ENCODE results near the gene MAPKAP1.

Gene MAPKAP1

DNA sequence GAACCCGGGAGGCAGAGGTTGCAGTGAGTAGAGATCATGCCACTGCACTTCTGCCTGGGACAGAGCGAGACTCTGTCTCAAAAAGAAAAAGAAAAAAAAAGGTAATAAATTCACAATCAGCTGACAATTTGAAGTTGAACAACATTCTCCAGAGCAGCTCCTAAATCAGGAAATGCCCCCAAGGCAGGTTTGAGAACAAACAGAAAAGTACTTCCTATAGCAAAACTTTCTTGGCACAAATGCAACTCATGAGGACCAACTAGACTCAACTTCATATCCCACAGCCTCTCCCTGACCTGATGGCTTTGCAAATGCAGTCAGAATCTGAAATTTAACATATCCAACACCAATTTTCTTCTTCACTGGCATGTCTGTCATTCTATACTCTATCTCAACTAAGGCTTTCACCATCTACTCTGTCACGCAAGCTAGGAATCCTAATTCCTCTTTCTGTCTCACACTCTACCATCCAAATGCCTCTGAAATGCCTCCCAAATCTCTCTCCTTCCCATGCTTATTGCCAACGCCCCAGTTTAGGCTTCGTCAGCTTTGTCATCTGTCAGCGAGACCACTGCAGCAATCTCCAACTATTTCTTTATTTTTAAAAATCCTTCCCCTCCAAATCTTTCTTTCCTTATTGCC lies 113.3 kb downstream of the MAPKAP1 start:
- Histone ChIP-seq H3K36me3 (peaks cover 4% of the 10 kb centered on the region), H3K4me3 (ENCODE audit: low read depth in 1 of 2, low read length in 1 of 2) (no peak overlapping the region), H3K27ac (no peak overlapping the region), H3K9me3 (no peaks in the 10 kb centered on the region), H3K27me3 (no peaks in the 10 kb centered on the region), H3K4me1 (ENCODE audit: control insufficient read depth in 1 of 2, insufficient read depth in 1 of 2, low read depth in 1 of 2, low read length in 1 of 2) (peaks cover 4 to 17% of the 10 kb centered on the region in 2 experiments)
- TF ChIP-seq, protein P1, sequence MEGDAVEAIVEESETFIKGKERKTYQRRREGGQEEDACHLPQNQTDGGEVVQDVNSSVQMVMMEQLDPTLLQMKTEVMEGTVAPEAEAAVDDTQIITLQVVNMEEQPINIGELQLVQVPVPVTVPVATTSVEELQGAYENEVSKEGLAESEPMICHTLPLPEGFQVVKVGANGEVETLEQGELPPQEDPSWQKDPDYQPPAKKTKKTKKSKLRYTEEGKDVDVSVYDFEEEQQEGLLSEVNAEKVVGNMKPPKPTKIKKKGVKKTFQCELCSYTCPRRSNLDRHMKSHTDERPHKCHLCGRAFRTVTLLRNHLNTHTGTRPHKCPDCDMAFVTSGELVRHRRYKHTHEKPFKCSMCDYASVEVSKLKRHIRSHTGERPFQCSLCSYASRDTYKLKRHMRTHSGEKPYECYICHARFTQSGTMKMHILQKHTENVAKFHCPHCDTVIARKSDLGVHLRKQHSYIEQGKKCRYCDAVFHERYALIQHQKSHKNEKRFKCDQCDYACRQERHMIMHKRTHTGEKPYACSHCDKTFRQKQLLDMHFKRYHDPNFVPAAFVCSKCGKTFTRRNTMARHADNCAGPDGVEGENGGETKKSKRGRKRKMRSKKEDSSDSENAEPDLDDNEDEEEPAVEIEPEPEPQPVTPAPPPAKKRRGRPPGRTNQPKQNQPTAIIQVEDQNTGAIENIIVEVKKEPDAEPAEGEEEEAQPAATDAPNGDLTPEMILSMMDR (IDR thresholded peaks at IDR 0.05) = no peak

DNA sequence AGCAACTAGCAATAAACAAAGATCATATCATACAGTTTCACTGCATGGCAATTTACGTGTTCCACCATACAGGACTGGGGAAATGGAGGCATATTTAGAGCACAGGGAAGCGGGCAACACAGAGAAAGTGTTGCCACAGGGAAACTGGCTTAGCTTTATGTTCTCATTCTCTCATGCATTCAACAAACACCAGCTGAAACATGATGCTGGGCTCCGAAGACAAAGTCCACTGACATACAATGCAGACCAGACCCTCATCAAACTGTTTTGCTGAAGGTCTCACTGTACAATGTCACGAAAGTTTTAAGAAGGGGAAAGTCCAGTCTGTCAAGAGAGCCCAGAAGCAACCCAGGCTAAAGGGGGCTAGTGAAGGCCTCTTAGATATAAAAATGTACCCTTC lies 115.1 kb downstream of the MAPKAP1 start:
- TF ChIP-seq, protein P1 (IDR thresholded peaks at IDR 0.05) = no peak

DNA sequence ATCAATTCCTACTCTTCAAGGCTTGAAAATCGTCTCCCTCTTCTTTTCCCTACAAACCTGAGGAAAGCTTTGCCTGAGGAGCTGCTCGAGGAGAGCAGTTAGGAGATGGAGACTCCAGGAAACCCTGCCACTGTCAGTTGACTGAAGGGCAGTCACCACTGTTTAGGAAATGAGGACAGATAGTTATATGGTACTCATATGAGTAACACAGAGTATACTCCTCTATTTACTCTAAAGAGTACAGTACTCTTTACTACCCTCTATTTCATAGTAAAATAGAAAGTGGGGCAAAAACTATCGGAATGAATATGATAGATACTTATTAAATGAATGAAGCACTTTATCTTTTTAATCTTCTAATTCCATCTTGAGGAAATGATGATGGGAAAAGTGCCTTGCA lies 115.8 kb downstream of the MAPKAP1 start:
- peaks cover 4 to 19% of the 10 kb centered on the region in 2 experiments for H3K4me1 ChIP-seq (ENCODE audit: control insufficient read depth in 1 of 2, insufficient read depth in 1 of 2, low read depth in 1 of 2, low read length in 1 of 2)
- H3K4me3 ChIP-seq (ENCODE audit: low read depth in 1 of 2, low read length in 1 of 2) = no peak overlapping the region
- no peaks in the 10 kb centered on the region for H3K9me3 ChIP-seq
- TF ChIP-seq, protein P1 (IDR thresholded peaks at IDR 0.05) = no peak
- H3K27ac ChIP-seq = no peak overlapping the region
- no peaks in the 10 kb centered on the region for H3K27me3 ChIP-seq
- H3K36me3 ChIP-seq = peaks cover 4% of the 10 kb centered on the region

More for the DNA sequence above, 115.1 kb downstream of the MAPKAP1 start:
- Histone ChIP-seq H3K27ac (no peak overlapping the region), H3K4me1 (ENCODE audit: control insufficient read depth in 1 of 2, insufficient read depth in 1 of 2, low read depth in 1 of 2, low read length in 1 of 2) (peaks cover 4 to 19% of the 10 kb centered on the region in 2 experiments), H3K4me3 (ENCODE audit: low read depth in 1 of 2, low read length in 1 of 2) (no peak overlapping the region), H3K9me3 (no peaks in the 10 kb centered on the region), H3K27me3 (no peaks in the 10 kb centered on the region), H3K36me3 (peaks cover 4% of the 10 kb centered on the region)

DNA sequence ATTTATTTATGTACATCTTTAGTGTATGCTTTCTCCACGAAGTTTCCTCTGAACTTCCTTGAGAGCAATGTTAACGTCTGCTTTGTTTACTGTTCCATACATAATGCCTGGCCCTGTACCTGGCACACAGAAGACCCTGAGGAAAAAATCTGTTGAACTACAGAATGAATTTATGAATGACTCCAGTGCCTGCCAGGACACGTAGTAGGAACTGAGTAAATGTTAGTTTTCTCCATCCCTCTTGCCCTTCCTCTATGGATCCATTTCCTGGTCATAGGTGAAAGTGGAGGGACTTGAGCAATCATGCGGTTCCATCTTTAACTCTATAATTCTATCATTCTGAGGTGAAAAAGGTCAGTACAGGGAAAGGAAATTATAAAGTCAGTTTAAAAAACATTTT lies 117.7 kb downstream of the MAPKAP1 start:
- H3K4me3 ChIP-seq (ENCODE audit: low read depth in 1 of 2, low read length in 1 of 2) = no peak overlapping the region
- no peak overlapping the region for H3K27ac ChIP-seq
- H3K36me3 ChIP-seq = peaks cover 12% of the 10 kb centered on the region
- no peaks in the 10 kb centered on the region for H3K27me3 ChIP-seq
- TF ChIP-seq, protein P1 (IDR thresholded peaks at IDR 0.05) = no peak
- peaks cover 4 to 19% of the 10 kb centered on the region in 2 experiments for H3K4me1 ChIP-seq (ENCODE audit: control insufficient read depth in 1 of 2, insufficient read depth in 1 of 2, low read depth in 1 of 2, low read length in 1 of 2)
- H3K9me3 ChIP-seq = no peaks in the 10 kb centered on the region

DNA sequence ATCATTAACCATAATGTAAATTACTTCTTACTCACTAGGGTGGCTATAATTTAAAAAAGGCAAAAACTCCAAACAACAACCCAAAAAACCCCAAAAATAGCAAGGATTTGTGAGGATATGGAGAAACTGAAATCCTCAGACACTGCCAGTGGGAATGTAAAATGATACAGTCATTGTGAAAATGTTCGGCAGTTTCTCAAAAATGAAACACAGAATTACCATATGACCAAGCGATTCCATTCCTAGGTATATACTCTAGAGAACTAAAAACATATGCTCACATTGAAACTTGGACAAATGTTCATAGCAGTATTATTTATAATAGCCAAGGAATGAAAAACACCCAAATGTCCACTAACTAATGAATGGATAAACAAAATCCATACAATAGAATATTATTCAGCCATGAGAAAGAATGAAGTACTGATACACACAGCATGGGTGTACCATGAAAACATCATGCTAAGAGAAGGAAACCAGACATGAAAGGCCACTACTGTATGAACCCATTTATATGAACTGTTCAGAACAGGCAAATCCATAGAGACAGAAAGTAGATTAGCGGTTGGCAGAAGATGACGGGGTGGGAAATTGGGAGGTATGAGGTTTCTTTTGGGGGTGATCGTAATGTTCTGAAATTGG lies 119.1 kb downstream of the MAPKAP1 start:
- Histone ChIP-seq H3K4me1 (ENCODE audit: control insufficient read depth in 1 of 2, insufficient read depth in 1 of 2, low read depth in 1 of 2, low read length in 1 of 2) (peaks cover 4 to 19% of the 10 kb centered on the region in 2 experiments), H3K9me3 (no peaks in the 10 kb centered on the region), H3K27ac (no peak overlapping the region), H3K27me3 (no peaks in the 10 kb centered on the region), H3K36me3 (peaks cover 15% of the 10 kb centered on the region), H3K4me3 (ENCODE audit: low read depth in 1 of 2, low read length in 1 of 2) (no peak overlapping the region)
- TF ChIP-seq, protein P1 (IDR thresholded peaks at IDR 0.05) = no peak
